Hematopoietic multipotent progenitor cell treated with erythropoietin and hydrocortisone succinate and interleukin-3 and kit ligand, for 15 days (in vitro differentiated cells): ENCODE data around the gene GPR153.
"Not testable (repeated sequence)": the region's sequence is repeated elsewhere in the genome, so short reads cannot be mapped to it uniquely, and the experiment has no call there.

Source experiments
- DNase-seq: peaks from one replicate; pipeline ENCODE4 v3.0.0-alpha.2; 2015; ENCODE audit warnings: low spot score

The GPR153 gene

DNA sequence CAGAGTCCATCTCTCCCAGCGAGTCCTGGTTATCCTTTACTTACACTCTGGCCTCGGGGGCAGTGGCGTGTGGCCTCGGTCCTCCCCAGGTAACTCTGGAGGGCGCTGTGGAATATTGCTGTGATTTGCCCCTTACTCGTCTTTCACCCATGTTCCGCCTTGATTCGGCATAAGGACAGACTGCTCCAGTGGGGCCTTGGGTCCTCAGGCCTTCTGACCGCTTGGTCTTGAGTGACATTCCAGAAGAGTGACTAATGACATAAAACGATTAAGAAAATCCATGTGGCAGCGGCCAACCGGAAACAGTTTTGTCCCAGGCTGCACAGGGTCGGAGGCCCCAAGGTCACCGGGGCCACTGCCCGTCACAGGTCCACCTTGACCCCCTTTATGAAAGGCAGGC lies 36.2 kb downstream of the GPR153 start:
- DNase-seq, result no peak

DNA sequence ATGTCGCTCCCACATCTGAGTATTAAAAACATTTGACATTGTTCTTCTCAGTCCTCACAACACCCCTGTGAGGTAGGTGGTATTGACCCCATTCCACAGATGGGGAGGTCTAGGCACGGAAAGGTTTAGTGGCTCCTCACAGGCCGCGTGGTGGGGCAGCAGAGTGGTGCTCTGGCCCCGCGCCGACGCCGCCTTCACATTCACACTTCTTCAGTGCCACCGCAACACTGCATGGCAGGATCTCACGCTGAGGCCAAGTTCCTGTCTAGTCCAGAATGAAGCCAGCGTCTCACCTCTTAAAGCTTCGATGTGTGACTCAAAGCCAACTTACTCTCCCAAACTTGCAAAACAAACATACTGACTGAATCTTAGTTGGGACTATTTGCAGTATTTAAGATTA lies 37.3 kb downstream of the GPR153 start:
- no peak for DNase-seq

DNA sequence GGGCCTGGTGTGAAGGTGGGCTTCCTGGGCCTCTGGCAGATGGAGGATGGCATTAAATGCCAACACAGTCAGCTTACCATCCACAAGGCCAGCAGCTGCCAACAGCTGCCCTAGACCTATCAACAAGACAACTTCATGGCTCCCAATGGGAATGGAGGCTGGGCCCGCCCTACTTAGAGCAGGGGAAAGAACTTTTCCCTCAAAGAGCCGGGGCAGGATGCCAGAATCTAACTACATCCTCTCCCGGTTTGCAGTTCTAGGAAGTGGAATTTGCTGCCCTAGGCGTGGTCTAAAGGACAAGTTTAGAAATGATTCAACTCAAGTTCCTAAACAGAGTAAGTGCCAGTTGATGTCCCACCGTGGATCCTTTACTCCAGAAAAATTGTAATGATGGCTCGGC lies 38.3 kb downstream of the GPR153 start:
- no peak for DNase-seq

DNA sequence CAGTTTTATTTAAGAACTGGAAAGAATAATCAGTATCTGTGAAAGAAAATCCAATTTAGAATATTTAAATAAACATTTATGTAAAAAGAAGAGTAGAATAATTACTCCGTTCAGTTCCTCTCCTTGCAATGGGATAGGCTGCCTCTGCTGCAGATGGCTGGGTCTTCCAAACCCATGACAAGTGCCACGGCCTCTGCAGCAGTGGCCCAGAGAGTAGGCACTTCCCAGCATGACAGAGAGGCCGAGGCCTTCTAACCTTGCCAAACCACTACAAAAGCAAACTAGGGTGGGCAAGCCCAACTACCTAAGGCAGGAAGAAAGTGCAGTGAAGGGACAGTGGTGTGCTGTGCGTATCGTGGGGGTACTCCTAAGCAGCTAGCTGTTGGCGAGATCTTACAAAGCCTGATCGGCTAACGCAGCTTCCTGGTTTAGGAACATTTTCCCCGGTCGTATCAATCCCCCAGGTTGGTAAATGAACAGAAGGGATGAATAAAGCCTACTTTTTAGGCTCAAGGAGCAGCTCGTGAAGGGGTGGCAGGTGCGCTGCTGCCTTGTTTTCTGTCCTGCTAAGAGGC lies 39.6 kb downstream of the GPR153 start:
- DNase-seq, result no peak

DNA sequence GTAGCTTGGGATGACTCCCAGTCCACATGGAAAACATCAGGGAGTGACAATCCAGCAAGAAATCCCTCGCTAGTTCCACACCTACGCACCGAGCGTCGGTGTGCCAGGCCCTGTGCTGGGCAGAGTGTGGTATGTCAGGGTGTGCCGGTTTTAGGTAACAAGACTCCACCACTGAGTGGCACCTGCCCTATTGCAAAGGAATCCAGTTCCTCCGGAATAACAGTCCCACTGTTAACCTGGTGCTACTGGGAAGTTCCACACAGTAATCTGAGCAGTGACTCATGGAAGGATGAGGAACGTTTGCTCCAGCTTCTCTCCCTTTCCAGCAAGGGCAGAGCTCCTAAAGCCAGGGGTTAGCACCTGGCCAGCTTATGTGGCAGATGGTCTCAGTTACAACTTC lies 40.7 kb downstream of the GPR153 start:
- DNase-seq, result no peak

DNA sequence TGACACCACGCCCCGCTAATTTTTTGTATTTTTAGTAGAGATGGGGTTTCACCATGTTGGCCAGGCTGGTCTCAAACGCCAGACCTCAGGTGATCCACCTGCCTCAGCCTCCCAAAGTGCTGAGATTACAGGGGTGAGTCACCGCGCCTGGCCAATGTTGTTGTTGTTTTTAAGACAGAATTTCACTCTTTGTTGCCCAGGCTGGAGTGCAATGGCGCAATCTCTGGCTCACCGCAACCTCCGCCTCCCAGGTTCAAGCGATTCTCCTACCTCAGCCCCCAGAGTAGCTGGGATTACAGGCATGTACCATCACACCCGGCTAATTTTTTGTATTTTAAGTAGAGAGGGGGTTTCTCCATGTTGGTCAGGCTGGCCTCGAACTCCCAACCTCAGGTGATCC lies 41.3 kb downstream of the GPR153 start:
- DNase-seq, result not testable (repeated sequence)

DNA sequence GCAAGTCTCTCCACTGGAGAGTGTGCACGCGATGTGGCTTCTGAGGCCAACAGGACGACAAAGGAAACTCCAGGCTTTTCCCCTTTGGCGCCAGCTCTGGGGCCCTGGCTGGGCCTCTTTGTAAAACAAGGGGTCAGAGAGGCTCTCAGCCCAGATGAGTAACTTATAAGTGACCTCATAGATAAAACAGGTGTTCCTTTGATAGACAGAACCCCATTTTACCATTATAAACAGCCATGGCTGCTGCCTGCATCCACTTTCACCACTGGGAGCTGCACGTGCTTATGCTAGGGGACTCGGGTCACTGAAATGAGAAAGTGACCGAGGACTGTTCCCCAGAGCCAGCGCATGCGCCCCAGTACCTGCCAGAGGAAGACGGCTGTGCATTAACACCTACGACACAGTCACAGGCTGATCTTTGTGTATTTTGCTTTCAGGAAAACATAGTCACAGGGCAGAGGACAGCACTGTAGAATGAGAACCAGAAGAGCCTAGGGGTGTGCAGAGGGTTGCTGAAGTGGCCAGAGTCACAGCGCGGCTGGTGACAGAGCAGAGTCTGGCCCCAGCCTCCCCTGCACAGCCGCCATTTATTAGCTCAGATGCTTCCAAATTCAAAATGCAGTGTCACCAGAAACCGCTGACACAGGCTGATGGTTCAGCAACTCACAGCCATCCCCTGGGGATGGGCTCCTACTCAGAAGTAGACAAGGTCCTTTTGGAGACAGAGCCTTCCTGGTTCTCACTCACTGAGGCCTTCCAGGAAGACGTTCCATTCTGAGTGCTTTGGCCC lies 42.3 kb downstream of the GPR153 start:
- DNase-seq, result no peak

DNA sequence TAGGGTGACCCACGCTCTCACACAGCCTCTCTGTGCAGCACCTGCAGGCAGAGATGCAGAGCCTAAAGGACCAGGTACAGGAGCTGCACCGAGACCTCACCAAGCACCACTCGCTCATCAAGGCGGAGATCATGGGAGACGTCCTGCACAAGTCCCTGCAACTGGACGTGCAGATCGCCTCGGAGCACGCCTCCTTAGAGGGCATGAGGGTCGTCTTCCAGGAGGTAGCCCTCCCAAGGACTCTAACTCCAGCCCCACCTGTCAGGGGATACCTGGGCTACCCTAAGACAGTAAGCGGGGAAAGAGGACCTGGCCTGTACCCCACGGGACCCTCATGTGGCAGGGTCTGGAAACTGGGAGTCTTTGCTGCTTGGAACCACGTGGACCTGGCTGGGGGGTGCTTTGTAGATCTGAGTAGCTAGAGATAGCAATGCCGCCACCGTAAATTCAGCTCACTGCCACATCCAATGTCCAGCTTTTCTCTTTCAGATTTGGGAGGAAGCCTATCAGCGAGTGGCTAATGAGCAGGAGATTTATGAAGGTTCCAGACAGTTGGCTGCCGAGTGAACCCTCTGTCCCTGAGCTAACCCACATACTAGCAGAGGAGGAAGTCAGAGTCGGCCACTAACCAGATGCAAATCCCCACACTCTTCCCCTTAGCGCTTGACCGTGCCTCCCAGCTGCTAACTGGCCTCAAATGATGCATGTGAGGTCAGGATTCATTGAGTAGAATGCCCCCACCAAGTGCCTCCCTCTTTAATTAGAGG lies 48.5 kb downstream of the GPR153 start:
- no peak for DNase-seq

DNA sequence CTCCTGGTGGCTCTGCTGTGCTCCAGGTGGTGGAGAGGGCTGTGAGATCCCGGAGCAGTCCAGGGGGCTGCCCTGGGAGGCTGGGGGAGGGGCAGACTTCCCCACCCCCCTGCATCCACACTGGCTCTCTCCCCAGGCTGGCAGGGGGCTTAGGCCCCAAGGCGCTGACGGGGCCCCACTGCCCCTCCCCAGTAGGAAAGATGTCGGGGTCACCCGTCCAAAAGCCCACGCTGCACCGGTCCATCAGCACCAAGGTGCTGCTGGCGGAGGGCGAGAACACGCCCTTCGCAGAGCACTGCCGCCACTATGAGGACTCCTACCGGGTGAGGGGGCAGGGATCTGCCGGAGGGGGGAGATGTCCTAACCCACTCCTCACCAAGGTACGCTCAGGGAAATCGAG lies 49.2 kb downstream of the GPR153 start:
- DNase-seq, result no peak

DNA sequence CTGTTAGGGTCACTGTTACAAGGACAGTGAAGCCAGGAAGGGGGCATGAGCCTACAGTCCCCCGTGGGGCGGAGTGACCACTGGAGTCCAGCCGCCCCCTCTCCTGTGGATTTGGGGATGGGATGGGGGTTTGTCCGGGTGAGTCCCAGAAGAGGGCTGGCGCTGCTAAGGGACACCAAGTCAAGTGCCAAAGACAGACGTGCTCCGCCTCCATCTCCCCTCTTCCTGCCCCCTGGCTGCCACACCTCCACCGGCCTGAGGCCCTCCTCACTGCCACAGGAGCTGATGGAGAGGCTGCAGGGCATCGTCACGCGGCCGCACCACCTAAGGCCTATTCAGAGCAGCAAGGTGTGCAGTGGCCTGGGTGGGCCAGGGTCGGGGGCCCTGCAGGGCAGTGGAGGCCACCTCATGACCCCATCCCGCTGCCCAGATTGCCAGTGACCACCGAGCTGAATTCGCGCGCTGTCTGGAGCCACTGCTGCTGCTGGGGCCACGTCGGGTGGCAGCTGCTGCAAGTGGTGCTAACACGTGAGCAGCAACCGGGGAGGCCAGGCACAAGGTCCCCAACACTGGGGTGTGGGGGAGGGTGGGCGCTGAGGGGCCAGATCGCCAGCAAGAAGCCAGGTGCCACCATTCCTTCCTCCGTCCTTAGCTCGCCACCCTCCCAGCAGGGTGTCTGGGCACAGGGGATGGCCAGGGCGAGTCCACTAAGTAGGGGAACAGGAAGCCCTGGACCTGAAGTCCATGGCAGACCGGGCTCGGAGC lies 50.1 kb downstream of the GPR153 start:
- no peak for DNase-seq

DNA sequence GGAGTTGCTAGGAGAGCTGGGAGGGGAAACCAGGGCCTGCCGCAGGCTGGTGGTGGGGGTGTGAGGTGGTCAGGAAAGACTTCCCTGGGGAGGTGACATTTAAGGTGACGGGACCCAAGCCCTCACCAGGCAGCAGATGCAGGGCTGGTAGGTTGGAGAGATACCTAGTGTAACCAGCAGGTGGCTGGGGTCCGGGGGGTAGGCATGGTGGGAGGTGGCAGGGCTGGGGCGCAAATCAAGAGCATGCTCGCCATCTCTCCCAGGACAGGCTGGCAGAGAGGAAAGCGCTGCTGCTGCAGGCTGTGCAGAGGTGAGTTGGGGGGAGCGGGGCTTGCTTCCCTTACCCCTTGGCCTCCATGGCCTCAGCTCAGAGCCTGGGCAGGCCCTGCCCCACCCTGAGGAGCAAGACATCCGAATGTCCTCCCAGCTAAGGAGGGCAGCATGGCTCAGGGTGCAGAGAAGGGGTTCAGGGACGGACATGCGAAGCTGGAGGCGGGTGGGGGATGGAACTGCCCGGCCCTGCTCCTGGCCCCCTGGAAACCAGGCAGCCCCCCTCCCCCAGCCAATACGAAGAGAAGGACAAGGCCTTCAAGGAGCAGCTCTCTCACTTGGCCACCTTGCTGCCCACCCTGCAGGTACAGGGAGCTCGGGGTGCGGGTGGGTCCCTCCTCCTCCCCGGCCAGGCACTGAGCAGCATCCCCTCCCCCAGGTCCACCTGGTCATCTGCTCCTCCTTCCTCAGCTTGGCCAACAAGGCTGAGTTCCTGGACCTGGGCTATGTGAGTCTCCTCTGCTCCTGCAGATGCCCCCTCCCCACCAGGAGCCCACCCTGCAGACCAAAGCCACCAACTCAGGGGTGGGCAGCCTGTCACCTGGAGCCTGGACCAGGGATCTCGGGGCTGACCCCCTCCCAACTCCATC lies 51.0 kb downstream of the GPR153 start:
- DNase-seq, result no peak

DNA sequence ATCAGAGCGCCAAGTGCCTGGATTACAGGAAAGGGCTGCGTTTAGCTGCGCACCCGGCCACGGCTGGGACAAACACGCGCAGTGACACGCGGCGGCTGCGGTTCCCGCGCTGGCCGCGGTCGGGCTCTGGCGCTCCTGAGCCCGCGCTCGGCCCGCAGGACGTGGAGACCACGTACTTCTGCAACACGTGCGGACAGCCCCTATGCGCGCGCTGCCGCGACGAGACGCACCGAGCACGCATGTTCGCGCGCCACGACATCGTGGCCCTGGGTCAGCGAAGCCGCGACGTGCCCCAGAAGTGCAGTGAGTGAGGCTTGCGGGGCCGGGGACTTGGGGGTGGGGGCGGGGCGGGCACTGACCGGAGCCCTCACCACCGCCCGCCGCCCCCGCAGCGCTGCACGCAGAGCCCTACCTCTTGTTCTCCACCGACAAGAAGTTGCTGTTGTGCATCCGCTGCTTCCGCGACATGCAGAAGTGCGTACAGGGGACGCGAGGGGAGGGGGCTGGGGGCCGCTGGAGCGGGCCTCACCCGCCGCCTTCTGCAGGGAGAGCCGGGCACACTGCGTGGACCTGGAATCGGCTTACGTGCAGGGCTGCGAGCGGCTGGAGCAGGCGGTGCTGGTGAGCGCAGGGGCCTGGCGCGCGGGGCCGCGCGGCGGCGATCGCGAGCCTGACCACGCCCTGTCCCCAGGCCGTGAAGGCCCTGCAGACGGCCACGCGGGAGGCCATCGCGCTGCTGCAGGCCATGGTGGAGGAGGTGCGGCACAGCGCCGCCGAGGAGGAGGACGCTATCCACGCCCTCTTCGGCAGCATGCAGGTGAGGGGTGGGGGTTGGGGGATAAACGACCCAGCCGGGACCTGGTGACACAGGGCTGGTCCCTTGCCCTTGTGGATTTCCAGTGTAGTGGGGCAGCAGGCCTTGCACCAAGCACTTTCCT lies 51.9 kb downstream of the GPR153 start:
- DNase-seq, result no peak

DNA sequence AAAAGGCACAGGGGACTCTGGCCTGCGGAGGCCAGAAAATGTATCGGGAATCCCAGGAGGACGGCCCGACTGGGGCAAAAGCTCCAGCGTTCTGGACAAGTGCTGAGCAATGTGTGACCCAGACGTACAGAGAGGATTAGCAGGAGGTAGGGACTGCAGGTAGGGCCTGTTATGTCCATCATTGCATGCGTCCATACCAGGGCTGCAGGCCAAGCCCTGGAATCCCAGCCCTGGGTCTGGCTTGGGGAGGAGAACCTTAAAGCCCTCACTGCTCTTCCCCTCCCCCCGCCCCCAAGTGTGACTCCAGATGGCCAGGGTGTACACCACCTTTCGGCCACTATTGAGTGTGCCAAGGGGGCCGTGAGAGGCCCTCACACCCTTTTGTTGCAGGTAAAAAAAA lies 53.0 kb downstream of the GPR153 start:
- no peak for DNase-seq

DNA sequence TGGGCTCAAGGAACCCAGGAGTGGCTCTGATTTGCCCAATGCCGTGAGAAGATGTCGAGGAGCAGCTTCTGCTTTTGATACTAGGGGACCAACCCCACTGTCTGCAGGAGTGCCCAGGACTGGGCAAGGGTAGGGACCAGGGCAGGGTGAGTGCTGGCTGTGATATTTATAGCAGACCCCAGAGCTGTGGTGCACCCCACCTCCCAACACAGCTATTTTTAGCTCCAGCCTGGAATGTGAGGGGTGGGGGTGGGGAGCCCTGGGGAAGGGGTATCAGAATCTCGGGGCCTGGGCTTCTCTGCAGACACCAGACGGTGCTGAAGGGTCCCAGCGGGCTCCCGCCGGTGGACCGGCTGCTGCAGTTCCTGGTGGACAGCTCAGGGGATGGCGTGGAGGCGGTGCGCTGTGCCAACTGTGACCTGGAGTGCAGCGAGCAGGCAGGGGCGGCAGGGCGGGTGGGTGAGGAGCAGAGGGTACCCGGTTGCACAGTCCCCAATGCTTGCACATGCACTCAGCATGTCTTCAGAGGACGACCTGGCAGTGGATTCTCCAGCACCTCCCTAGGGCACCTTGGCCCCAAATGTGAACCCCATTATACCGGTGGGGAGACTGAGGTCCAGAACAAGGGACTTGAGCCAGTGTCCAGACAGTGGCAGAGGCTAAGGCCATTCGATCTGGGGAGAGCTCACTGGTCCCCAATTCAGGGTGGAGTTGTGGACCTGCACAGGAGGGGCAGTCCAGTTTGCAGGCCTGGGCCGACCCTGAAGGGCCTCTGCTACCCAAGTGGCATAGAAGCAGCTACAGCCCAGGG lies 53.6 kb downstream of the GPR153 start:
- DNase-seq, result no peak

DNA sequence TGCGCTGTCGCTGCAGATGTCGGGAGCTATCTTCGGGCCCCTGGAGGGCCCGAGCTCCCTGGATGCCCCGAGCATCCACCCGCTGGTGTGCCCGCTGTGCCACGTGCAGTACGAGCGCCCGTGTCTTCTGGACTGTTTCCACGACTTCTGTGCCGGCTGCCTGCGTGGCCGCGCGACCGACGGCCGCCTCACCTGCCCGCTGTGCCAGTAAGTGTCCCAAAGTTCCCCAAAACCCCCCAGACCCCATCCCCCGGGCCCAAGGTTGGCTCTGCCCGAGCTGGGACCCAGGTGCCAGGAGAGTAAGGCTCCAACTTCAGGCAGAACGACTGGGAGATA lies 54.4 kb downstream of the GPR153 start:
- DNase-seq, result no peak

DNA sequence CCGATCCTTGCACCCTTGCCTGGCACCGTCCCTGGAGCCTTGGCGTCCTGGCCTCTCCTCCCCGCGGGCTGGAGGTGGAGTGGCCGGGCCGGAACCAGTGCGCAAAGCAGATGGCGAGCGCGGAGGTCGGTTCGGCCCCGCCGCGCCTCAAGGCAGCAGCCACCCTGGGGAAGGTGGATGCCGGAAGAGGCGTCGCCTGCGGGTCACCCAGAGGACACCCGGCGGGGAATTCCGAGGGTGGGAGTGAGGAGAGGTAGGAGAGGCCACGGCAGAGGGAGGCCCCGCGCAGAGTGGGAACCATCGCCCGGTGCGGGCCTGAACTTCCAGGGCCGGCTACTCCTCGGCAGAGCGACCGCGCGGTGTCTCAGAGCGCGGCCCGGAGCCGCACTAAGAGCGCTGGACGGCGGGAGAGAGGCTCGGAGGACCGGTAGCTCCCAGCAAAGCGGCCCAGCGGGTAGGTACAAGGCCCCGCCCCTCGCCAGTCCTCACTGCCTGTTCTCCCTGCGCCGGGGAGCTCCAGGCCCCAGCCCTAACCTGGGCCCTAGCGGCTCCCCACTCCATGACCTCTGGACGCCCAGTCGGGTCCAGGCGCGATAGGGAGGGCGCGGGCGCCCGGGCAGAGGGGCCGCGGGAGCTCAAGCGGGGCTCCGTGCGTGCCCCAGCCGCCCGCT lies 54.9 kb downstream of the GPR153 start, which contains the start of gene RNF207:
TSS of gene RNF207 (plus strand) at position 271 of the 671 bp plus-strand sequence. CDS start 417 bp downstream, outside the sequence.
- DNase-seq, result no peak

DNA sequence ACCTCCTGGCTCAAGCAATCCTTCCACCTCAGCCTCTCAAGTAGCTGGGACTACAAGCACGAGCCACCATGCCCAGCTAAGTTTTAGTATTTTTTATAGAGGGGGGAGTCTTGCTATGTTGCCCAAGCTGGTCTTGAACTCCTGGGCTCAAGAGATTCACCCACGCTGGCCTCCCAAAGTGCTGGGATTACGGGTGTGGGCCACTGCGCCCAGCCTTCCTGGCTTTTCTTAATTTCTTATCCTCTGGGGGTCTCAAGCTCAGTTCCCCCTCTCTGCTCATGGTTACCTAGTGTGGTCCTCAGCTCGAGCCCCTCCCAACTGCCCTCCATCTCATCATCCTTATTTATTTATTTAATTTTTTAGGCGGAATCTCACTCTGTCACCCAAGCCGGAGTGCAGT lies 58.6 kb downstream of the GPR153 start:
- DNase-seq, result no peak

DNA sequence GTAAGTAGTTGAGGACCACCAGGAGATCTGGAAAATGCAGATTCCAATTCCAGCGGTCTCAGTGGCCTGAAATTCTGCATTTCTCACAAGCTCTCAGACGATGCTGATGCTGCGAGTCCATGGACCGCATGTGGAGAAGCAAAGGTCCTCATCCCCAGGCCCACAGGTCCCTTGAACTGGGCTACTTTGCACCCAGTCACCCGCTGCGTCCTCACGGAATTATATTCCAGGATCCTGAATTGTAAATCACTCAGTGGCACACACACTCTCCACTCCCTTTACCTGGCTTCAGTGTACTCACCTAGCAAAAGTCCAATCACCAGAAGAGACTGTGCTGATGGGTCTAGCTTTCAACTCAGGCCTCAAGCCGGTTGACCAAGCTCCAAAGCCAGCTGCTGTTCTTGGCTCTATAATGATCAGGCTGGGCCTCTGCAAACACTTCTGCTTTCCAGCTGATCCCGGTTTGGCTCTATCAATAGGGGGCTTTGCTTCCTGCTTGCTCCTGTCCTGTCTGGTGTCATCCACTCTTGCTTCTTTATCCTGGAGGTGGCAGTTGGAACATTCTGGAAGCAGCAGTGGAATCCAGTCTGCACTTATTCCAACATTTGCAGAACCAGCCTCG lies 60.6 kb downstream of the GPR153 start:
- no peak for DNase-seq
